OCI-LY1 (cell line): Measurements from ENCODE around the gene APC.
A peak's percentile ranks its signal among the peaks of the same experiment; 100 is the strongest.

Experiments used
- H2AFZ ChIP-seq: fragments of 200-600 bp; sonication (generic), shearing (Covaris generic); 2 replicates; pipeline ENCODE4 v1.6.0; 2014; ENCODE audit warnings: antibody characterized with exemption, mild to moderate bottlenecking, low read length
- H3F3A ChIP-seq: fragments of 200-600 bp; sonication (generic), shearing (Covaris generic); 2 replicates; pipeline ENCODE4 v1.6.0; 2014; ENCODE audit warnings: mild to moderate bottlenecking, antibody characterized with exemption, low read length, moderate library complexity; ENCODE audit not compliant: insufficient read depth
- H3K27ac ChIP-seq: fragments of 200-600 bp; sonication (generic); 2 replicates; pipeline ENCODE4 v1.5.1; 2014; ENCODE audit warnings: low read length, mixed run types, mild to moderate bottlenecking, low read depth; ENCODE audit not compliant: poor library complexity, severe bottlenecking
- H3K27me3 ChIP-seq: fragments of 200-600 bp; sonication (generic); 2 replicates; pipeline ENCODE4 v1.6.0; 2014; ENCODE audit warnings: antibody characterized with exemption, mild to moderate bottlenecking, low read length, moderate library complexity; ENCODE audit not compliant: insufficient read depth
- H3K36me3 ChIP-seq: fragments of 200-600 bp; sonication (generic); 2 replicates; pipeline ENCODE4 v1.6.1; 2014; ENCODE audit warnings: mild to moderate bottlenecking, antibody characterized with exemption, low read length, moderate library complexity, mixed read lengths; ENCODE audit not compliant: insufficient read depth
- H3K4me1 ChIP-seq: fragments of 200-600 bp; sonication (generic); 2 replicates; pipeline ENCODE4 v1.5.1; 2014; ENCODE audit warnings: mild to moderate bottlenecking, low read length, moderate library complexity; ENCODE audit not compliant: insufficient read depth, severe bottlenecking
- H3K4me2 ChIP-seq: fragments of 200-600 bp; sonication (generic), shearing (Covaris generic); 2 replicates; pipeline ENCODE4 v1.6.1; 2014; ENCODE audit warnings: low read length
- H3K4me3 ChIP-seq: fragments of 200-600 bp; sonication (generic); 2 replicates; pipeline ENCODE4 v1.5.1; 2014; ENCODE audit warnings: low read length, low read depth, mild to moderate bottlenecking, mixed read lengths; ENCODE audit not compliant: poor library complexity, severe bottlenecking
- H3K79me2 ChIP-seq: fragments of 200-600 bp; shearing (Covaris generic); 2 replicates; pipeline ENCODE4 v1.6.1; 2016; ENCODE audit warnings: mixed run types, low read length, mixed read lengths; ENCODE audit not compliant: insufficient read depth
- H3K9ac ChIP-seq: fragments of 200-600 bp; sonication (generic), shearing (Covaris generic); 2 replicates; pipeline ENCODE4 v1.6.1; 2014; ENCODE audit warnings: mild to moderate bottlenecking, low read length, mixed read lengths
- H3K9me2 ChIP-seq: fragments of 200-600 bp; sonication (generic), shearing (Covaris generic); 2 replicates; pipeline ENCODE4 v1.6.1; 2014; ENCODE audit warnings: low read depth, mild to moderate bottlenecking, low read length, mixed read lengths
- H3K9me3 ChIP-seq: fragments of 200-600 bp; shearing (Covaris generic); 2 replicates; pipeline ENCODE4 v1.6.1; 2014; ENCODE audit warnings: low read length, mixed read lengths
- H4K20me1 ChIP-seq: fragments of 200-600 bp; sonication (generic), shearing (Covaris generic); 2 replicates; pipeline ENCODE4 v1.6.0; 2016; ENCODE audit warnings: mild to moderate bottlenecking, low read length; ENCODE audit not compliant: insufficient read depth
- EZH2 ChIP-seq: fragments of 200-600 bp; sonication (generic), shearing (Covaris generic); IDR thresholded peaks from 2 replicates; pipeline ENCODE4 v1.8.0; 2017; ENCODE audit warnings: borderline replicate concordance, mixed run types, mild to moderate bottlenecking, antibody characterized with exemption, low read length, moderate library complexity, mixed read lengths
- TF ChIP-seq, protein P1 (sequence below): fragments of 200-600 bp; sonication (generic), shearing (Covaris generic); IDR thresholded peaks from 2 replicates; pipeline ENCODE4 v1.5.1; 2017; ENCODE audit warnings: mild to moderate bottlenecking, antibody characterized with exemption, low read length, moderate library complexity, mixed read lengths

The APC gene

DNA sequence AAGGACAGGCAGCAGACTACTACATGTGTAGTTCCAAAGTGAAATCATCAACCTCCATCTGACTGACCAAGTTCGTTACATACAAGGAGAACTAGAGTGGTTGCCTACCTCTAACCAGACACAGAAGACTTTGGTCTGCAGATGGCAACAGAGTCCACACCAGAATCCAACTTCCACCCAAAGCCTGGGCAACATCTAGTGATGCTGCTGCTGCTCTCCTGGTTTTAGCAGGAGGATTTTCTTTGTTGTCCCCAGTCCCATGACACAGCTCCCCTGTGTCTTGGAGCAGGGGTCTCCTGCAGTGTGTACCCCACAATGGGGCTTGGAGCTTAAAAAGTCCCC lies 46.4 kb upstream of the APC start:
- no peaks in the 10 kb centered on the region for H3F3A ChIP-seq
- no peaks in the 10 kb centered on the region for H3K36me3 ChIP-seq
- H4K20me1 ChIP-seq, result no peaks in the 10 kb centered on the region
- no peaks in the 10 kb centered on the region for H3K79me2 ChIP-seq
- no peak overlapping the region for H3K4me2 ChIP-seq
- TF ChIP-seq, protein P1, sequence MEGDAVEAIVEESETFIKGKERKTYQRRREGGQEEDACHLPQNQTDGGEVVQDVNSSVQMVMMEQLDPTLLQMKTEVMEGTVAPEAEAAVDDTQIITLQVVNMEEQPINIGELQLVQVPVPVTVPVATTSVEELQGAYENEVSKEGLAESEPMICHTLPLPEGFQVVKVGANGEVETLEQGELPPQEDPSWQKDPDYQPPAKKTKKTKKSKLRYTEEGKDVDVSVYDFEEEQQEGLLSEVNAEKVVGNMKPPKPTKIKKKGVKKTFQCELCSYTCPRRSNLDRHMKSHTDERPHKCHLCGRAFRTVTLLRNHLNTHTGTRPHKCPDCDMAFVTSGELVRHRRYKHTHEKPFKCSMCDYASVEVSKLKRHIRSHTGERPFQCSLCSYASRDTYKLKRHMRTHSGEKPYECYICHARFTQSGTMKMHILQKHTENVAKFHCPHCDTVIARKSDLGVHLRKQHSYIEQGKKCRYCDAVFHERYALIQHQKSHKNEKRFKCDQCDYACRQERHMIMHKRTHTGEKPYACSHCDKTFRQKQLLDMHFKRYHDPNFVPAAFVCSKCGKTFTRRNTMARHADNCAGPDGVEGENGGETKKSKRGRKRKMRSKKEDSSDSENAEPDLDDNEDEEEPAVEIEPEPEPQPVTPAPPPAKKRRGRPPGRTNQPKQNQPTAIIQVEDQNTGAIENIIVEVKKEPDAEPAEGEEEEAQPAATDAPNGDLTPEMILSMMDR, result no peak
- TF ChIP-seq EZH2, result no peak
- H3K4me1 ChIP-seq, result no peaks in the 10 kb centered on the region
- H3K27me3 ChIP-seq, result peaks cover 5% of the 10 kb centered on the region; the same call in 1 of the 2 replicates
- no peaks in the 10 kb centered on the region for H3K9me2 ChIP-seq
- no peak overlapping the region for H2AFZ ChIP-seq
- H3K9me3 ChIP-seq, result no peaks in the 10 kb centered on the region
- no peak overlapping the region for H3K4me3 ChIP-seq
- no peak overlapping the region for H3K9ac ChIP-seq
- H3K27ac ChIP-seq, result no peak overlapping the region

DNA sequence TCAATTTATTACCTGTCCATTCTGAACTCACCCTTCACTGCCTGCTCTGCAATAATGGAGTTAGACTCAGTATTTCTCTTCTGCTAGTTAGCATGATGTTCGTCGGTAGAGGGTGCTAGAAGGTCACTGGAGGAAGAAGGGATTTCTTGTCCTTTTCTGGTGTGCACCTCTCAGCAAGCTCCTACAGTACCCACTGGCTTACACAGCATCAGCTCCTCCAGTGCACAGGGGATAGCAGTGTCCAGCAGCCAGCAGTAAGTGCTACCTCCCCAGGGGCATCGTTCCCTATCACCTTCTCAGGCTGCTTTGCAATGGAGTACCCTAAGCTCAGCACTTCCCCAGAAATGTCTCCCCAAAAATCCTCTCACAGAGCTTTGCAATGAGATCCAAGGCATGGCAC lies 45.9 kb upstream of the APC start:
- no peak overlapping the region for H3K27ac ChIP-seq
- no peaks in the 10 kb centered on the region for H3K4me1 ChIP-seq
- peaks cover 5% of the 10 kb centered on the region; the same call in 1 of the 2 replicates for H3K27me3 ChIP-seq
- H3F3A ChIP-seq, result no peaks in the 10 kb centered on the region
- no peak overlapping the region for H3K9ac ChIP-seq
- no peaks in the 10 kb centered on the region for H3K9me3 ChIP-seq
- H3K4me3 ChIP-seq, result no peak overlapping the region
- no peaks in the 10 kb centered on the region for H3K36me3 ChIP-seq
- no peaks in the 10 kb centered on the region for H3K79me2 ChIP-seq
- no peak overlapping the region for H3K4me2 ChIP-seq
- H2AFZ ChIP-seq, result no peak overlapping the region
- no peaks in the 10 kb centered on the region for H3K9me2 ChIP-seq
- no peak for TF ChIP-seq EZH2
- TF ChIP-seq, protein P1, result peak; percentile 63
- H4K20me1 ChIP-seq, result no peaks in the 10 kb centered on the region

DNA sequence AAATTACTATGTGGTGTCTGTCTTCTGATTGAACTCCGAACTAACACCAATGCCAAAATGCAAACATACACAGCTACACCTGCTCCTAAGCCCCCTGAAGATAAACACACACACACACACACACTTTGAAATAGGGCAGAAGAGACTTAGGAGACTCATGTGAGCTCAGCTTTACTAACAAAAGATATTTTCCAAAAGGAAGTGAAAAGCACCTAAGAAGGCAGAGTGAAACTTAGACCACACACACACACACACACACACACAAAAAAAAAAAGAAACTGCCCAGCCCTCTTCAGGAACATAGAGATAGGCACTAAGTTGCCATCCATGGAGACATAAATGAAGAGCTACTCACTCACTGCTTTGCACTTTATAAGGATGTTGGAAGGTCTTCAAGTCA lies 45.2 kb upstream of the APC start:
- H3K4me3 ChIP-seq, result no peak overlapping the region
- H3K9ac ChIP-seq, result no peak overlapping the region
- no peaks in the 10 kb centered on the region for H3K9me2 ChIP-seq
- no peak overlapping the region for H3K27ac ChIP-seq
- no peaks in the 10 kb centered on the region for H4K20me1 ChIP-seq
- H3K27me3 ChIP-seq, result peaks cover 5% of the 10 kb centered on the region; the same call in 1 of the 2 replicates
- H3K4me2 ChIP-seq, result no peak overlapping the region
- H2AFZ ChIP-seq, result no peak overlapping the region
- H3K36me3 ChIP-seq, result no peaks in the 10 kb centered on the region
- no peaks in the 10 kb centered on the region for H3K4me1 ChIP-seq
- H3F3A ChIP-seq, result no peaks in the 10 kb centered on the region
- TF ChIP-seq, protein P1, result no peak
- no peak for TF ChIP-seq EZH2
- no peaks in the 10 kb centered on the region for H3K79me2 ChIP-seq
- H3K9me3 ChIP-seq, result no peaks in the 10 kb centered on the region
